Ishikawa (cell line): Measurements from ENCODE around the gene CCDC91.

Source experiments
- CEBPB ChIP-seq: IDR thresholded peaks from 2 replicates; pipeline ENCODE4 v1.6.1; 2012
- CREB1 ChIP-seq: IDR thresholded peaks from 2 replicates; pipeline ENCODE4 v1.6.1; 2012; ENCODE audit warnings: low read depth
- EGR1 ChIP-seq: IDR thresholded peaks from 2 replicates; pipeline ENCODE4 v1.6.1; 2012
- EP300 ChIP-seq: IDR thresholded peaks from 2 replicates; pipeline ENCODE4 v1.6.1; 2012; ENCODE audit warnings: borderline replicate concordance
- FOXM1 ChIP-seq: IDR thresholded peaks from 2 replicates; pipeline ENCODE4 v1.6.1; 2012; ENCODE audit warnings: low read depth, borderline replicate concordance
- NFIC ChIP-seq: IDR thresholded peaks from 2 replicates; pipeline ENCODE4 v1.6.1; 2012
- RAD21 ChIP-seq: IDR thresholded peaks from 2 replicates; pipeline ENCODE4 v1.6.1; 2012; ENCODE audit warnings: low read depth
- TAF1 ChIP-seq: IDR thresholded peaks from 2 replicates; pipeline ENCODE4 v1.6.1; 2012; ENCODE audit warnings: low read depth, mild to moderate bottlenecking
- TEAD4 ChIP-seq: IDR thresholded peaks from 2 replicates; pipeline ENCODE4 v1.6.1; 2012
- YY1 ChIP-seq: IDR thresholded peaks from 2 replicates; pipeline ENCODE4 v1.6.1; 2012; ENCODE audit warnings: low read depth
- TF ChIP-seq, protein P1 (sequence below): IDR thresholded peaks from 2 replicates; pipeline ENCODE4 v1.6.1; 2012; ENCODE audit warnings: low read depth, mild to moderate bottlenecking
- TF ChIP-seq, protein P2 (sequence below): IDR thresholded peaks from 2 replicates; pipeline ENCODE4 v1.6.1; 2012

DNA sequence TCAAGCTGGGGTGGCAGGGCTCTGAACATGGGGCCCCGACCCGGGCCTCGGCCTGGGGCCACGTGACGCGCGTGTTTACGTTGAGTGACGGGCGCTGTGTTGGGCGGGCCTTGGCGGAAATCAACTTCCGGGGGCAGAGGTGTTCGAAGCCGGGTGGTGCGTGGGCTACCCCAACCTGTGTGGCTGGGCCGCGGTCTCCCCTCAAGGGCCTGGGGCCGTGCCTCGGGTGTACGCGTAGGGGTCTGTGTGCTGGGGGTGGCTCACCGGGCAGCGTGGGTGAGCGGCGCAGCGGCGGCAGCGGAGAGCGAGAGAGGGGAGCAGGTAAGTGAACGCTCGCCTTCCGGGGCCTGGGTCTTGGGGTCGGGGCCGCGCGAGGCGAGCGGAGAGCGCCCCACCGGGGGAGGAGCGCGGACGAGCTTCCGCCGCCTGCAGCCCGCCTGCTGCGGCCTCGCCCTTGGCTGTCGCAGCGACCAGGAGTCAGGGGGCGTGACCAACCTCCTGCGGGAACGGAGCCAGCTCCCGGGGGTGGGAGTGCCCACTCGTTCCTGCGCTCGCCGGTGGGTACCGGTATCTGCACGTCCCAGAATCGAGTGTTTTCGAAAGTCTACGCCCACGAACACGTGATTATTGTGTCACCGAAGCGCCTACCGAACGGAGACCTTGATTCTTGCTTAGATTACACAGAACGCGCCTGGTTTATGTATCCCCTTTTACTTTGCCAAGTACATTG is at the start of gene CCDC91:
- TF ChIP-seq YY1 (no peak), TEAD4 (no peak; the same call in 1 of the 2 replicates), NFIC (peak; percentile 63; the same call in 1 of the 2 replicates), EGR1 (peak; percentile 66), TAF1 (peak; percentile 83), EP300 (no peak), FOXM1 (no peak; the same call in 1 of the 2 replicates), RAD21 (no peak), CEBPB (no peak; the same call in 1 of the 2 replicates), CREB1 (peak; percentile 77)
- TF ChIP-seq, protein P1, sequence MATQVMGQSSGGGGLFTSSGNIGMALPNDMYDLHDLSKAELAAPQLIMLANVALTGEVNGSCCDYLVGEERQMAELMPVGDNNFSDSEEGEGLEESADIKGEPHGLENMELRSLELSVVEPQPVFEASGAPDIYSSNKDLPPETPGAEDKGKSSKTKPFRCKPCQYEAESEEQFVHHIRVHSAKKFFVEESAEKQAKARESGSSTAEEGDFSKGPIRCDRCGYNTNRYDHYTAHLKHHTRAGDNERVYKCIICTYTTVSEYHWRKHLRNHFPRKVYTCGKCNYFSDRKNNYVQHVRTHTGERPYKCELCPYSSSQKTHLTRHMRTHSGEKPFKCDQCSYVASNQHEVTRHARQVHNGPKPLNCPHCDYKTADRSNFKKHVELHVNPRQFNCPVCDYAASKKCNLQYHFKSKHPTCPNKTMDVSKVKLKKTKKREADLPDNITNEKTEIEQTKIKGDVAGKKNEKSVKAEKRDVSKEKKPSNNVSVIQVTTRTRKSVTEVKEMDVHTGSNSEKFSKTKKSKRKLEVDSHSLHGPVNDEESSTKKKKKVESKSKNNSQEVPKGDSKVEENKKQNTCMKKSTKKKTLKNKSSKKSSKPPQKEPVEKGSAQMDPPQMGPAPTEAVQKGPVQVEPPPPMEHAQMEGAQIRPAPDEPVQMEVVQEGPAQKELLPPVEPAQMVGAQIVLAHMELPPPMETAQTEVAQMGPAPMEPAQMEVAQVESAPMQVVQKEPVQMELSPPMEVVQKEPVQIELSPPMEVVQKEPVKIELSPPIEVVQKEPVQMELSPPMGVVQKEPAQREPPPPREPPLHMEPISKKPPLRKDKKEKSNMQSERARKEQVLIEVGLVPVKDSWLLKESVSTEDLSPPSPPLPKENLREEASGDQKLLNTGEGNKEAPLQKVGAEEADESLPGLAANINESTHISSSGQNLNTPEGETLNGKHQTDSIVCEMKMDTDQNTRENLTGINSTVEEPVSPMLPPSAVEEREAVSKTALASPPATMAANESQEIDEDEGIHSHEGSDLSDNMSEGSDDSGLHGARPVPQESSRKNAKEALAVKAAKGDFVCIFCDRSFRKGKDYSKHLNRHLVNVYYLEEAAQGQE, result no peak
- TF ChIP-seq, protein P2, sequence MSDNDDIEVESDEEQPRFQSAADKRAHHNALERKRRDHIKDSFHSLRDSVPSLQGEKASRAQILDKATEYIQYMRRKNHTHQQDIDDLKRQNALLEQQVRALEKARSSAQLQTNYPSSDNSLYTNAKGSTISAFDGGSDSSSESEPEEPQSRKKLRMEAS, result peak; percentile 97
